HepG2 (cell line): ENCODE measurements around the gene CMC1. TPM values are rescaled to one million over a fixed set of nuclear protein-coding genes. Genes with fewer than 3 reads are reported as not detected.

Experiments
- AFF4 ChIP-seq: sonication (generic); formaldehyde crosslinking; IDR thresholded peaks from 2 replicates; pipeline ENCODE4 v1.4.0; 2020; ENCODE audit warnings: missing genetic modification reagents
- CREBL2 ChIP-seq: sonication (generic); formaldehyde crosslinking; IDR thresholded peaks from 2 replicates; pipeline ENCODE4 v1.8.1; 2023; ENCODE audit warnings: missing genetic modification reagents, mild to moderate bottlenecking, borderline replicate concordance
- DMAP1 ChIP-seq: IDR thresholded peaks from 2 replicates; pipeline ENCODE4 v1.6.1; 2016
- FLYWCH1 ChIP-seq: sonication (generic); formaldehyde crosslinking; IDR thresholded peaks from 2 replicates; pipeline ENCODE4 v1.8.1; 2023; ENCODE audit warnings: mild to moderate bottlenecking, missing genetic modification reagents
- GPBP1L1 ChIP-seq: sonication (generic); formaldehyde crosslinking; IDR thresholded peaks from 2 replicates; pipeline ENCODE4 v1.5.0; 2020; ENCODE audit warnings: mild to moderate bottlenecking, missing genetic modification reagents
- PHF21A ChIP-seq: sonication (generic); formaldehyde crosslinking; IDR thresholded peaks from 2 replicates; pipeline ENCODE4 v1.5.0; 2020; ENCODE audit warnings: mild to moderate bottlenecking, missing genetic modification reagents
- POGK ChIP-seq: sonication (generic); formaldehyde crosslinking; conservative IDR thresholded peaks from 2 replicates; pipeline ENCODE4 v1.8.0; 2022; ENCODE audit warnings: mild to moderate bottlenecking, moderate library complexity, missing genetic modification reagents
- POLR2AphosphoS5 ChIP-seq: IDR thresholded peaks from 2 replicates; pipeline ENCODE4 v1.6.1; 2012; ENCODE audit warnings: low read depth, low read length
- PRDM10 ChIP-seq: sonication (generic); formaldehyde crosslinking; IDR thresholded peaks from 2 replicates; pipeline ENCODE4 v1.4.0; 2020; ENCODE audit warnings: low read depth, missing genetic modification reagents
- ZNF160 ChIP-seq: sonication (generic); formaldehyde crosslinking; IDR thresholded peaks from 2 replicates; pipeline ENCODE4 v1.8.0; 2022; ENCODE audit warnings: mild to moderate bottlenecking, inconsistent platforms, missing genetic modification reagents
- ZNF276 ChIP-seq: sonication (generic); formaldehyde crosslinking; IDR thresholded peaks from 2 replicates; pipeline ENCODE4 v1.4.0; 2020; ENCODE audit warnings: mild to moderate bottlenecking, low read depth, missing genetic modification reagents
- ZNF615 ChIP-seq: sonication (generic); formaldehyde crosslinking; IDR thresholded peaks from 2 replicates; pipeline ENCODE4 v1.5.0; 2020; ENCODE audit warnings: mild to moderate bottlenecking, missing genetic modification reagents, borderline replicate concordance
- ZNF784 ChIP-seq: sonication (generic); formaldehyde crosslinking; IDR thresholded peaks from 2 replicates; pipeline ENCODE4 v1.5.1; 2020; ENCODE audit warnings: missing genetic modification reagents, mild to moderate bottlenecking, borderline replicate concordance
- polyA plus RNA-seq, 8 experiments: library from polyadenylated mRNA; depleted of rRNA in 3 of 8; stranded (reverse) in 7 of 8; unstranded in 1 of 8; fragments of >200 nt; fragmentation: Illumina TruSeq in 4 of 8; extraction: Trizol in 4 of 8; gene quantifications; 2 replicates each; pipeline versions ENCODE4 v1.2.1 to v1.2.3, GENCODE V29; 2011 to 2016; ENCODE audit warnings: low read depth in 4 of 8, missing spikeins in 1 of 8, mixed read lengths in 1 of 8; ENCODE audit not compliant: insufficient read depth in 1 of 8
- total RNA-seq, 5 experiments: library from RNA; depleted of rRNA; stranded (reverse); fragments of >200 nt; fragmentation: Illumina TruSeq; extraction: Trizol; gene quantifications; 2 replicates each; pipeline ENCODE4 v1.2.3, GENCODE V29; 2016; ENCODE audit warnings: low read depth in 1 of 5

The CMC1 gene
- total and polyA plus RNA-seq, 2 of the 13 experiments (the other 11 are each of a cell fraction or from before 2014, with no cell fraction given): 22.1 to 29.5 TPM

- peak; percentile 84 for TF ChIP-seq PRDM10 (CRISPR knock-in tag)
- TF ChIP-seq DMAP1: peak; percentile 94
- TF ChIP-seq CREBL2 (CRISPR knock-in tag): no peak
- TF ChIP-seq ZNF784: no peak; the same call in 1 of the 2 replicates
- TF ChIP-seq ZNF276 (CRISPR knock-in tag): peak; percentile 67
- TF ChIP-seq GPBP1L1 (CRISPR knock-in tag): no peak
- TF ChIP-seq PHF21A: peak; percentile 65
- peak; percentile 89 for TF ChIP-seq POLR2AphosphoS5
- TF ChIP-seq POGK (CRISPR knock-in tag): peak; percentile 88
- TF ChIP-seq ZNF160: peak; percentile 93
- TF ChIP-seq ZNF615: peak; percentile 96; the same call in 1 of the 2 replicates
- TF ChIP-seq FLYWCH1 (CRISPR knock-in tag): no peak
- TF ChIP-seq AFF4 (CRISPR knock-in tag): peak; percentile 57; the same call in 1 of the 2 replicates
Observed at GRCh38 chr3:28241221-28242160, at the start of gene CMC1 (continued).
